ENCODE measurements around the gene ATXN10. TPM values are rescaled to one million over a fixed set of nuclear protein-coding genes. Genes with fewer than 3 reads are reported as not detected.

ATXN10 gene
- total and polyA plus RNA-seq, 10 of the 15 experiments (the other 5 are each of a cell fraction or from before 2014, with no cell fraction given), result 29.2 to 249 (median 146) TPM

GRCh38 chr22:45826520-45826919 lies 154.9 kb downstream of the ATXN10 start (continued):
- TF ChIP-seq BCL11A (IDR thresholded peaks at IDR 0.05; ENCODE audit: low read depth, low read length), result no peak
- TF ChIP-seq PML (IDR thresholded peaks at IDR 0.05; ENCODE audit: low read length), result no peak
- no peak for TF ChIP-seq FOXM1 (IDR thresholded peaks at IDR 0.05; ENCODE audit: low read depth, low read length)
- TF ChIP-seq, protein P1, sequence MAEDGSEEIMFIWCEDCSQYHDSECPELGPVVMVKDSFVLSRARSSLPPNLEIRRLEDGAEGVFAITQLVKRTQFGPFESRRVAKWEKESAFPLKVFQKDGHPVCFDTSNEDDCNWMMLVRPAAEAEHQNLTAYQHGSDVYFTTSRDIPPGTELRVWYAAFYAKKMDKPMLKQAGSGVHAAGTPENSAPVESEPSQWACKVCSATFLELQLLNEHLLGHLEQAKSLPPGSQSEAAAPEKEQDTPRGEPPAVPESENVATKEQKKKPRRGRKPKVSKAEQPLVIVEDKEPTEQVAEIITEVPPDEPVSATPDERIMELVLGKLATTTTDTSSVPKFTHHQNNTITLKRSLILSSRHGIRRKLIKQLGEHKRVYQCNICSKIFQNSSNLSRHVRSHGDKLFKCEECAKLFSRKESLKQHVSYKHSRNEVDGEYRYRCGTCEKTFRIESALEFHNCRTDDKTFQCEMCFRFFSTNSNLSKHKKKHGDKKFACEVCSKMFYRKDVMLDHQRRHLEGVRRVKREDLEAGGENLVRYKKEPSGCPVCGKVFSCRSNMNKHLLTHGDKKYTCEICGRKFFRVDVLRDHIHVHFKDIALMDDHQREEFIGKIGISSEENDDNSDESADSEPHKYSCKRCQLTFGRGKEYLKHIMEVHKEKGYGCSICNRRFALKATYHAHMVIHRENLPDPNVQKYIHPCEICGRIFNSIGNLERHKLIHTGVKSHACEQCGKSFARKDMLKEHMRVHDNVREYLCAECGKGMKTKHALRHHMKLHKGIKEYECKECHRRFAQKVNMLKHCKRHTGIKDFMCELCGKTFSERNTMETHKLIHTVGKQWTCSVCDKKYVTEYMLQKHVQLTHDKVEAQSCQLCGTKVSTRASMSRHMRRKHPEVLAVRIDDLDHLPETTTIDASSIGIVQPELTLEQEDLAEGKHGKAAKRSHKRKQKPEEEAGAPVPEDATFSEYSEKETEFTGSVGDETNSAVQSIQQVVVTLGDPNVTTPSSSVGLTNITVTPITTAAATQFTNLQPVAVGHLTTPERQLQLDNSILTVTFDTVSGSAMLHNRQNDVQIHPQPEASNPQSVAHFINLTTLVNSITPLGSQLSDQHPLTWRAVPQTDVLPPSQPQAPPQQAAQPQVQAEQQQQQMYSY (CRISPR knock-in tag; IDR thresholded peaks at IDR 0.05), result no peak

DNA sequence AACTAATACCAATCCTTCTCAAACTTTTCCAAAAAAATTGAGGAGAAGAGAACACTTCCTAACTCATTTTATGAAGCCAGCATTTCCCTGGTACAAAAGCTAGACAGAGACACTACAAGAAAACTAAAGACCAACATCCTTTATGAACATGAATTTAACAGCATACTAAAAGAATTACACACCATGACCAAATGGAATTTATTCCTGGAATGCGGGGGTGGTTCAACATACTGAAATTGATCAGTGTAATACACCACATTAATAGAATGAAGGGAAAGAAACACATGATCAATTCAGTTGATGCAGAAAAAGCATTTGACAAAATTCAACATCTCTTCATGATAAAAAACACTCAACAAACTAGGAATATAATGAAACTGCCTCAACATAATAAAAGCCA lies 157.2 kb downstream of the ATXN10 start:
- ChIA-PET SMC1A (ENCODE audit: uncharacterized antibody, unreplicated experiment) (interaction anchor here (1.3 kb wide), 1 partner anchor 39 kb away, joined by 3 read pairs; no protein-coding TSS in a partner anchor), RAD21 (ENCODE audit: unreplicated experiment) (no interaction called here), CTCF (interaction anchor here (0.6 kb wide), 1 partner anchor 172 kb away, joined by 3 read pairs; no protein-coding TSS in a partner anchor), POLR2A (no interaction called here)
- intact Hi-C loops (cut with micrococcal nuclease; ENCODE audit: unreplicated experiment) (no loop called here), in situ Hi-C loops (cut with MboI) (no loop called here)
- no peak overlapping the region for H3K9ac ChIP-seq (ENCODE audit: control insufficient read depth, insufficient read depth, low read length)
- no peaks in the 10 kb centered on the region for H4K20me1 ChIP-seq (ENCODE audit: control insufficient read depth, insufficient read depth)
- ATAC-seq (no peak), FAIRE-seq (no peak), DNase-seq (ENCODE audit: low read depth, low spot score) (no peak)
- no TSS peak for BruUV-seq (replicated peaks)
- no peaks in the 10 kb centered on the region for H3K9me3 ChIP-seq (replicated peaks; ENCODE audit: control insufficient read depth, insufficient read depth, low read length)
- H3K27me3 ChIP-seq (replicated peaks in 1 of 2; ENCODE audit: control insufficient read depth in 2 of 2, insufficient read depth in 2 of 2, low read length in 1 of 2), result no peaks in the 10 kb centered on the region
- H3K4me1 ChIP-seq (ENCODE audit: control insufficient read depth, insufficient read depth, low read length), result no peaks in the 10 kb centered on the region
- H3K36me3 ChIP-seq (ENCODE audit: control insufficient read depth in 2 of 2, insufficient read depth in 2 of 2, low read length in 1 of 2), result peaks cover 0 to 3% of the 10 kb centered on the region in 2 experiments; a peak in 3 of 4 replicates
- no peak overlapping the region for H3K4me3 ChIP-seq
- no peak overlapping the region for H3K4me2 ChIP-seq (ENCODE audit: control insufficient read depth, insufficient read depth)
- no peak overlapping the region for H2AFZ ChIP-seq (ENCODE audit: control insufficient read depth, low read depth, low read length)
- H3K27ac ChIP-seq (ENCODE audit: control insufficient read depth, insufficient read depth), result no peak overlapping the region
- WGBS (ENCODE audit: insufficient coverage, insufficient replicate concordance, low lambda C conversion rate, missing lambda C conversion rate), result 100% methylated on average over 1 of the region's 1 CpG
- H3K79me2 ChIP-seq (ENCODE audit: control insufficient read depth, insufficient read depth, low read length), result no peaks in the 10 kb centered on the region
- TF ChIP-seq ESRRA (IDR thresholded peaks at IDR 0.05; ENCODE audit: low read length) (no peak), MTA3 (IDR thresholded peaks at IDR 0.05; ENCODE audit: borderline replicate concordance, low read length) (no peak), E2F4 (IDR thresholded peaks at IDR 0.05; ENCODE audit: low read depth, low read length) (no peak), POLR2A (IDR thresholded peaks at IDR 0.05; ENCODE audit: low read depth, low read length) (no peak), TCF3 (IDR thresholded peaks at IDR 0.05; ENCODE audit: borderline replicate concordance, insufficient read depth, low read depth, low read length) (no peak), SMC3 (IDR thresholded peaks at IDR 0.05; ENCODE audit: borderline replicate concordance, low read length) (no peak), NR2C1 (IDR thresholded peaks at IDR 0.05) (no peak), LARP7 (IDR thresholded peaks at IDR 0.05) (no peak), RUNX3 (IDR thresholded peaks at IDR 0.05; ENCODE audit: low read length) (no peak), FOS (IDR thresholded peaks at IDR 0.05; ENCODE audit: borderline replicate concordance, extremely low read depth, insufficient read length) (no peak), ZNF207 (IDR thresholded peaks at IDR 0.05; ENCODE audit: borderline replicate concordance) (no peak), ZNF384 (IDR thresholded peaks at IDR 0.05; ENCODE audit: borderline replicate concordance, low read depth, low read length) (no peak), MEF2A (IDR thresholded peaks at IDR 0.05; ENCODE audit: insufficient read depth, low read depth, low read length) (no peak), MXI1 (IDR thresholded peaks at IDR 0.05; ENCODE audit: low read depth, low read length) (no peak), NR2F1 (conservative IDR thresholded peaks at IDR 0.05) (no peak)
- TF ChIP-seq, protein P2, sequence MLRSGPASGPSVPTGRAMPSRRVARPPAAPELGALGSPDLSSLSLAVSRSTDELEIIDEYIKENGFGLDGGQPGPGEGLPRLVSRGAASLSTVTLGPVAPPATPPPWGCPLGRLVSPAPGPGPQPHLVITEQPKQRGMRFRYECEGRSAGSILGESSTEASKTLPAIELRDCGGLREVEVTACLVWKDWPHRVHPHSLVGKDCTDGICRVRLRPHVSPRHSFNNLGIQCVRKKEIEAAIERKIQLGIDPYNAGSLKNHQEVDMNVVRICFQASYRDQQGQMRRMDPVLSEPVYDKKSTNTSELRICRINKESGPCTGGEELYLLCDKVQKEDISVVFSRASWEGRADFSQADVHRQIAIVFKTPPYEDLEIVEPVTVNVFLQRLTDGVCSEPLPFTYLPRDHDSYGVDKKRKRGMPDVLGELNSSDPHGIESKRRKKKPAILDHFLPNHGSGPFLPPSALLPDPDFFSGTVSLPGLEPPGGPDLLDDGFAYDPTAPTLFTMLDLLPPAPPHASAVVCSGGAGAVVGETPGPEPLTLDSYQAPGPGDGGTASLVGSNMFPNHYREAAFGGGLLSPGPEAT (IDR thresholded peaks at IDR 0.05; ENCODE audit: low read depth), result no peak

Data from GM12878 (cell line).